Measurements from ENCODE around the gene A2ML1. TPM values are rescaled to one million over a fixed set of nuclear protein-coding genes. Genes with fewer than 3 reads are reported as not detected.

Gene A2ML1
- total RNA-seq, 1 donor from 2014 or later, result 3.8 TPM

GRCh38 chr12:8905546-8905945 is 83.1 kb downstream of the A2ML1 start:
- H3K27me3 Mint-ChIP-seq, result no peaks in the 10 kb centered on the region
- TF ChIP-seq CTCF (conservative IDR thresholded peaks at IDR 0.05), result no peak
- no peak for DNase-seq (ENCODE audit: extremely low spot score, unreplicated experiment)
- peaks cover 5% of the 10 kb centered on the region for H3K4me1 Mint-ChIP-seq (ENCODE audit: unreplicated experiment)
- H3K36me3 Mint-ChIP-seq, result peaks cover 4% of the 10 kb centered on the region
- no peaks in the 10 kb centered on the region for H3K9me3 Mint-ChIP-seq
- no peak overlapping the region for H3K4me3 Mint-ChIP-seq
- H3K27ac Mint-ChIP-seq, result no peak overlapping the region

DNA sequence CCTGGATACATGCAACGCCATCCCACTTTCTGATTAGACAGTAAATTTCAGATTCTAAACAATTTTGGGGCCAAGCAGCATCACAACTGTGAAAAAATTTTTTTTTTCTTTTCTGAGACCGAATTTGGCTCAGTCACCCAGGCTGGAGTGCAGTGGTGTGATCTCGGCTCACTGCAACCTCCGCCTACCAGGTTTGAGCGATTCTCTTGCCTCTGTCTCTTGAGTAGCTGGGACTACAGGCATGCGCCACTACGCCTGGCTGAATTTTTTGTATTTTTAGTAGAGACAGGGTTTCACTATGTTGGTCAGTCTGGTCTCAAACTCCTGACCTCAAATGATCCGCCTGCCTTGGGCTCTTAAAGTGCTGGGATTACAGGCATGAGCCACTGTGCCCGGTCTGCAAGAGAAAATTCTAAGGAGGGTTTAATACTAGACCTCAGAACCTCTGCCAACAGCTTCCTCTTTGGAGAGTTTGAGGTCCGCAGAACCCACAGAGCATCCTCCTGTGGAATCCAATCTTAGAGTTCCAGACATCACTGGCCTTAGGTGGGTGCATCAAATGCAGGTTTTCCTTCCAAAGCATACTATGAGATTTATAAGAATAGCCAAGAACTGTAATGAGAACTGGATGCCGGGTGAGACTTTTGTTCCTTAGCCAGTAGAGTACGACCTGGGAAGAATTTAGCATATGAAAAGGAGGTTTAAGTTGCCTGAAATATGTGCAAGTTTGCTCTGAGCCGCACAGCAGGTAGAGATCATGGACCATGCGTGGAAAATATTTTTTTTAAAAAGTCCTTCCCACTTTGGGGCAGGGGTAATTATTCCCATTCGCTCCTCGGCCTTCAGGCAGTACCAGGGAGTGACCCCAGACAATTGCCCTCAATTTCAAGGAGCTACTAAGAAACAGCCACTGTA is 84.1 kb downstream of the A2ML1 start:
- no peaks in the 10 kb centered on the region for H3K9me3 Mint-ChIP-seq
- H3K27me3 Mint-ChIP-seq, result no peaks in the 10 kb centered on the region
- no peak overlapping the region for H3K4me3 Mint-ChIP-seq
- peaks cover 4% of the 10 kb centered on the region for H3K36me3 Mint-ChIP-seq
- peaks cover 9% of the 10 kb centered on the region for H3K4me1 Mint-ChIP-seq (ENCODE audit: unreplicated experiment)
- no peak for DNase-seq (ENCODE audit: extremely low spot score, unreplicated experiment)
- TF ChIP-seq CTCF (conservative IDR thresholded peaks at IDR 0.05), result no peak
- no peak overlapping the region for H3K27ac Mint-ChIP-seq

GRCh38 chr12:8907513-8907912 is 85.1 kb downstream of the A2ML1 start:
- no peak for TF ChIP-seq CTCF (conservative IDR thresholded peaks at IDR 0.05)
- H3K4me3 Mint-ChIP-seq, result no peak overlapping the region
- no peak for DNase-seq (ENCODE audit: extremely low spot score, unreplicated experiment)
- no peaks in the 10 kb centered on the region for H3K27me3 Mint-ChIP-seq
- H3K9me3 Mint-ChIP-seq, result no peaks in the 10 kb centered on the region
- H3K4me1 Mint-ChIP-seq (ENCODE audit: unreplicated experiment), result peaks cover 9% of the 10 kb centered on the region
- no peak overlapping the region for H3K27ac Mint-ChIP-seq
- peaks cover 2% of the 10 kb centered on the region for H3K36me3 Mint-ChIP-seq

DNA sequence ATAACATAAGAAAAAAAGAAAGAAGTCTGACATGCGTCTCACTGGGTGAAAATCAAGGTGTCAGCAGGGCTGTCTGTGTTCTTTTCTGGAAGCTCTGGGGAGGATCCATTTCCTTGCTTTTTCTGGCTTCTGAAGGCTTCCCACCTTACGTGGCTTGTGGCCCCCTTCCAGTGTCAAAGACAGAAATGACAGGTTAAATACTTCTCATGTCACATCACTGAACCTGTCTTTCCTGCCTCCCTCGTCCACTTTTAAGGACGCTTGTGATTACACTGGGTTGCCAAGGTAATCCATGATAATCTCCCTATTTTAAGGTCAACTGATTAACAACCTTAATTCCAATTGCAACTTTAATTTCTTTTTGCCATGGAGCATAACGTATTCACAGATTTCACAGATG is 87.3 kb downstream of the A2ML1 start:
- no peak for DNase-seq (ENCODE audit: extremely low spot score, unreplicated experiment)

GRCh38 chr12:8911606-8912268 is 89.3 kb downstream of the A2ML1 start:
- no peaks in the 10 kb centered on the region for H3K36me3 Mint-ChIP-seq
- peak overlapping the region; percentile 54 for H3K27ac Mint-ChIP-seq
- no peak overlapping the region for H3K4me3 Mint-ChIP-seq
- H3K4me1 Mint-ChIP-seq (ENCODE audit: unreplicated experiment), result peaks cover 13% of the 10 kb centered on the region
- no peak for TF ChIP-seq CTCF (conservative IDR thresholded peaks at IDR 0.05)
- H3K27me3 Mint-ChIP-seq, result no peaks in the 10 kb centered on the region
- no peak for DNase-seq (ENCODE audit: extremely low spot score, unreplicated experiment)
- no peaks in the 10 kb centered on the region for H3K9me3 Mint-ChIP-seq

More for the DNA sequence above, 87.3 kb downstream of the A2ML1 start:
- no peaks in the 10 kb centered on the region for H3K36me3 Mint-ChIP-seq
- H3K4me1 Mint-ChIP-seq (ENCODE audit: unreplicated experiment), result peaks cover 15% of the 10 kb centered on the region
- H3K27ac Mint-ChIP-seq, result peak overlapping the region; percentile 64
- H3K4me3 Mint-ChIP-seq, result no peak overlapping the region
- TF ChIP-seq CTCF (conservative IDR thresholded peaks at IDR 0.05), result no peak
- H3K27me3 Mint-ChIP-seq, result no peaks in the 10 kb centered on the region
- H3K9me3 Mint-ChIP-seq, result no peaks in the 10 kb centered on the region

Data from type B pancreatic cell (in vitro differentiated cells).